IMR-90 (cell line): ENCODE measurements around the gene KLF2. TPM values are rescaled to one million over a fixed set of nuclear protein-coding genes. Genes with fewer than 3 reads are reported as not detected.
A peak's percentile ranks its signal among the peaks of the same experiment; 100 is the strongest.

Experiments used
- ATAC-seq: fragments of 200-7000 bp; cut with Tn5 transposase; 2 replicates; pipeline ENCODE4 v1.9.1; 2020; ENCODE audit warnings: low read depth, mild to moderate bottlenecking, moderate library complexity
- BruUV-seq: library from RNA; stranded (reverse); fragments of 400-500 nt; replicated peaks from 2 replicates; lab custom pipeline; 2021; lab: Mats Ljungman, UMichigan
- CTCF ChIA-PET: fragments of 300-600 bp; formaldehyde crosslinking; extraction: SDS; loops from one replicate; lab custom pipeline; 2021; ENCODE audit warnings: antibody characterized with exemption; lab: Yijun Ruan, JAX
- POLR2A ChIA-PET: fragments of 300-600 bp; sonication (Branson Sonifier 250); formaldehyde crosslinking; loops from one replicate; lab custom pipeline; 2022; ENCODE audit warnings: antibody characterized with exemption; ENCODE audit not compliant: unreplicated experiment; lab: Charles Lee
- DNase-seq: peaks from one replicate; pipeline ENCODE4 v3.0.0; 2013
- H2AFZ ChIP-seq: replicated peaks from 2 replicates; pipeline ENCODE3; 2013; ENCODE audit warnings: low read length, mild to moderate bottlenecking; ENCODE audit not compliant: poor library complexity
- H2AK5ac ChIP-seq: 2 replicates; pipeline ENCODE4 v1.6.1; 2013; ENCODE audit warnings: low read depth, low read length, inconsistent platforms
- H2AK9ac ChIP-seq: replicated peaks from 2 replicates; pipeline ENCODE3; 2013; ENCODE audit warnings: mild to moderate bottlenecking, low read depth, low read length, moderate library complexity; ENCODE audit not compliant: poor library complexity
- H2BK120ac ChIP-seq: 2 replicates; pipeline ENCODE4 v1.6.1; 2013; ENCODE audit warnings: low read depth, low read length, inconsistent platforms
- H2BK15ac ChIP-seq: 3 replicates; pipeline ENCODE4 v1.6.1; 2013; ENCODE audit warnings: low read depth, low read length, inconsistent platforms
- H2BK20ac ChIP-seq: 2 replicates; pipeline ENCODE4 v1.6.1; 2013; ENCODE audit warnings: low read depth, mild to moderate bottlenecking, inconsistent platforms, low read length, moderate library complexity
- H2BK5ac ChIP-seq: 2 replicates; pipeline ENCODE4 v1.6.1; 2013; ENCODE audit warnings: mild to moderate bottlenecking, low read depth, low read length, inconsistent platforms; ENCODE audit not compliant: poor library complexity, severe bottlenecking
- H3K14ac ChIP-seq: replicated peaks from 2 replicates; pipeline ENCODE4 v1.6.1; 2013; ENCODE audit warnings: low read depth, low read length, inconsistent platforms
- H3K18ac ChIP-seq: 2 replicates; pipeline ENCODE4 v1.6.1; 2013; ENCODE audit warnings: low read depth, low read length, control low read depth
- H3K23ac ChIP-seq: 2 replicates; pipeline ENCODE4 v1.6.1; 2013; ENCODE audit warnings: low read depth, low read length, inconsistent platforms
- H3K27ac ChIP-seq: 2 replicates; pipeline ENCODE4 v1.5.1; 2013; ENCODE audit warnings: mild to moderate bottlenecking, control low read depth, low read length; ENCODE audit not compliant: insufficient read depth
- H3K27me3 ChIP-seq: 2 replicates; pipeline ENCODE4 v1.6.1; 2013; ENCODE audit warnings: low read length; ENCODE audit not compliant: control insufficient read depth, insufficient read depth
- H3K36me3 ChIP-seq: 2 replicates; pipeline ENCODE4 v1.6.1; 2013; ENCODE audit warnings: low read length, mixed read lengths; ENCODE audit not compliant: control insufficient read depth, insufficient read depth
- H3K4ac ChIP-seq: 2 replicates; pipeline ENCODE4 v1.6.1; 2013; ENCODE audit warnings: low read depth, low read length, inconsistent platforms
- H3K4me1 ChIP-seq: 2 replicates; pipeline ENCODE4 v1.6.1; 2013; ENCODE audit warnings: low read length, mixed read lengths; ENCODE audit not compliant: control insufficient read depth, insufficient read depth
- H3K4me2 ChIP-seq: 2 replicates; pipeline ENCODE4 v1.6.1; 2013; ENCODE audit warnings: low read depth, mild to moderate bottlenecking, control low read depth, low read length, moderate library complexity
- H3K4me3 ChIP-seq: 2 replicates; pipeline ENCODE4 v1.5.1; 2013; ENCODE audit warnings: low read depth, mild to moderate bottlenecking, control low read depth, low read length, moderate library complexity; ENCODE audit not compliant: insufficient read depth
- H3K56ac ChIP-seq: 2 replicates; pipeline ENCODE4 v1.6.1; 2013; ENCODE audit warnings: low read length, inconsistent platforms; ENCODE audit not compliant: insufficient read depth; ENCODE audit errors: extremely low read depth
- H3K79me1 ChIP-seq, 2 experiments: 2 replicates each; pipeline ENCODE4 v1.6.1; 2013; ENCODE audit warnings: low read length in 2 of 2, inconsistent platforms in 1 of 2, low read depth in 1 of 2
- H3K9ac ChIP-seq: 2 replicates; pipeline ENCODE4 v1.6.1; 2013; ENCODE audit warnings: low read depth, low read length, control low read depth
- H3K9me1 ChIP-seq: 2 replicates; pipeline ENCODE4 v1.6.1; 2013; ENCODE audit warnings: low read length, inconsistent platforms; ENCODE audit not compliant: insufficient read depth
- H3K9me3 ChIP-seq: 2 replicates; pipeline ENCODE4 v1.6.1; 2013; ENCODE audit warnings: low read length; ENCODE audit not compliant: control insufficient read depth, insufficient read depth
- H4K20me1 ChIP-seq: 2 replicates; pipeline ENCODE4 v1.6.1; 2013; ENCODE audit warnings: low read length, inconsistent platforms; ENCODE audit not compliant: insufficient read depth
- H4K5ac ChIP-seq: 2 replicates; pipeline ENCODE4 v1.6.1; 2013; ENCODE audit warnings: mild to moderate bottlenecking, low read depth, low read length, control low read depth
- H4K8ac ChIP-seq, 2 experiments: 2 replicates each; pipeline ENCODE4 v1.6.1; 2013; ENCODE audit warnings: low read depth in 2 of 2, low read length in 2 of 2, control low read depth in 1 of 2, inconsistent platforms in 1 of 2
- H4K91ac ChIP-seq: 2 replicates; pipeline ENCODE4 v1.6.1; 2013; ENCODE audit warnings: low read depth, low read length, inconsistent platforms; ENCODE audit not compliant: insufficient read depth
- BHLHE40 ChIP-seq: fragments of 150-350 bp; IDR thresholded peaks from 2 replicates; pipeline ENCODE4 v1.6.1; 2016; ENCODE audit warnings: mild to moderate bottlenecking, low read depth, low read length
- CEBPB ChIP-seq: IDR thresholded peaks from 2 replicates; pipeline ENCODE4 v1.6.1; 2012; ENCODE audit warnings: low read depth, low read length, improper control_type of control experiment
- CHD1 ChIP-seq: IDR thresholded peaks from 2 replicates; pipeline ENCODE4 v1.6.1; 2012; ENCODE audit warnings: low read depth, low read length, improper control_type of control experiment
- CTCF ChIP-seq: conservative IDR thresholded peaks from 2 replicates; pipeline ENCODE4 v1.5.1; 2012; ENCODE audit warnings: mild to moderate bottlenecking, low read depth, low read length, improper control_type of control experiment
- ELK1 ChIP-seq: fragments of 150-350 bp; IDR thresholded peaks from 2 replicates; pipeline ENCODE4 v1.6.1; 2016; ENCODE audit warnings: low read depth, mild to moderate bottlenecking, low read length, moderate library complexity, borderline replicate concordance
- FOS ChIP-seq: fragments of 150-350 bp; IDR thresholded peaks from 2 replicates; pipeline ENCODE4 v1.6.1; 2016; ENCODE audit warnings: low read depth, low read length
- MAFK ChIP-seq: IDR thresholded peaks from 2 replicates; pipeline ENCODE4 v1.6.1; 2012; ENCODE audit warnings: low read depth, low read length, improper control_type of control experiment
- MAZ ChIP-seq: IDR thresholded peaks from 2 replicates; pipeline ENCODE4 v1.6.1; 2012; ENCODE audit warnings: low read depth, mild to moderate bottlenecking, low read length, improper control_type of control experiment, moderate library complexity, borderline replicate concordance
- MXI1 ChIP-seq: IDR thresholded peaks from 2 replicates; pipeline ENCODE4 v1.6.1; 2012; ENCODE audit warnings: low read depth, mild to moderate bottlenecking, low read length, moderate library complexity, borderline replicate concordance
- NFE2L2 ChIP-seq: fragments of 150-350 bp; IDR thresholded peaks from 2 replicates; pipeline ENCODE4 v1.6.1; 2016; ENCODE audit warnings: low read depth, mild to moderate bottlenecking, low read length
- POLR2A ChIP-seq: IDR thresholded peaks from 2 replicates; pipeline ENCODE4 v1.6.1; 2012; ENCODE audit warnings: mild to moderate bottlenecking, low read depth, low read length
- RAD21 ChIP-seq: IDR thresholded peaks from 2 replicates; pipeline ENCODE4 v1.6.1; 2012; ENCODE audit warnings: low read length, improper control_type of control experiment
- RCOR1 ChIP-seq: IDR thresholded peaks from 2 replicates; pipeline ENCODE4 v1.6.1; 2012; ENCODE audit warnings: mild to moderate bottlenecking, low read length, improper control_type of control experiment; ENCODE audit not compliant: insufficient replicate concordance
- RFX5 ChIP-seq: IDR thresholded peaks from 2 replicates; pipeline ENCODE4 v1.8.0; 2012; ENCODE audit warnings: low read depth, mild to moderate bottlenecking, low read length, moderate library complexity
- SMC3 ChIP-seq: fragments of 150-350 bp; IDR thresholded peaks from 2 replicates; pipeline ENCODE4 v1.6.1; 2016; ENCODE audit warnings: low read depth, mild to moderate bottlenecking, antibody characterized with exemption, low read length, moderate library complexity
- WGBS, 2 experiments: methylation state at CpG; one replicate each; pipeline versions ENCODE4 v1.1.5 to v1.1.7; 2013; ENCODE audit warnings: missing lambda C conversion rate in 2 of 2; ENCODE audit not compliant: insufficient read length in 1 of 2; ENCODE audit errors: extremely low coverage in 2 of 2; 5-methylcytosine and 5-hydroxymethylcytosine counted together
- dilution Hi-C: fragments of 300-500 bp; cut with HindIII; formaldehyde crosslinking; loops from one replicate; pipeline ENCODE4 v1.14.3; 2018; ENCODE audit warnings: low sequenced_read_pairs; ENCODE audit not compliant: unreplicated experiment
- in situ Hi-C: fragments of 300-500 bp; cut with MboI; formaldehyde crosslinking; loops from 3 replicates; pipeline ENCODE4 v1.14.3; 2019; ENCODE audit warnings: low sequenced_read_pairs, inconsistent platforms, mixed read lengths
- intact Hi-C: fragments of 100-400 bp; cut with micrococcal nuclease; formaldehyde crosslinking; loops from 2 replicates; pipeline ENCODE4 v1.10.0; 2022
- polyA plus RNA-seq, 3 experiments: library from polyadenylated mRNA; depleted of rRNA; stranded (reverse); fragments of >200 nt; gene quantifications; 2 replicates each; pipeline ENCODE4 v1.2.3, GENCODE V29; 2012; ENCODE audit warnings: low replicate concordance in 1 of 3
- total RNA-seq: library from RNA; depleted of rRNA; stranded (reverse); fragments of >200 nt; gene quantifications from 2 replicates; pipeline ENCODE4 v1.2.3, GENCODE V29; 2012

The KLF2 gene
- total and polyA plus RNA-seq, 2 of the 4 experiments (the other 2 are of a cell fraction): 1.1 to 34.4 TPM

- Histone ChIP-seq H2BK15ac (no peak overlapping the region), H3K79me1 (peaks cover 7 to 26% of the 10 kb centered on the region in 2 experiments; a peak in 2 of 4 replicates), H2BK20ac (peak overlapping the region; percentile 10; the same call in 1 of the 2 replicates), H3K27ac (no peak overlapping the region), H3K23ac (no peak overlapping the region), H4K91ac (no peak overlapping the region), H2AK5ac (peak overlapping the region; percentile 53), H3K4me3 (no peak overlapping the region), H4K20me1 (0 out of 2 replicates have a peak, but pooled peaks cover 13% of the 10 kb centered on the region), H3K9me3 (no peaks in the 10 kb centered on the region), H4K5ac (no peak overlapping the region), H3K9me1 (peaks cover 26% of the 10 kb centered on the region), H2BK120ac (0 out of 2 replicates have a peak overlapping the region, but pooled peaks have one; percentile 39), H2AFZ (no peak overlapping the region), H2AK9ac (no peak overlapping the region), H3K36me3 (peaks cover 17% of the 10 kb centered on the region), H2BK5ac (no peak overlapping the region), H3K14ac (no peak overlapping the region), H3K4me1 (peaks cover 10% of the 10 kb centered on the region; the same call in 1 of the 2 replicates), H3K56ac (no peak overlapping the region), H3K9ac (no peak overlapping the region), H3K4ac (peak overlapping the region; percentile 14; the same call in 1 of the 2 replicates), H3K27me3 (no peaks in the 10 kb centered on the region), H3K4me2 (no peak overlapping the region), H4K8ac (no peak overlapping the region), H3K18ac (no peak overlapping the region)
- BruUV-seq: no TSS peak
- dilution Hi-C loops: no loop called here
- CTCF ChIA-PET: no interaction called here
- WGBS, 2 experiments: 98% methylated on average over 9 of the region's 17 CpGs; no CpG with 5 or more reads in 1 of the 2 experiments
- ATAC-seq (no peak), DNase-seq (no peak)
- intact Hi-C loops: no loop called here
- POLR2A ChIA-PET: no interaction called here
- in situ Hi-C loops: no loop called here
- TF ChIP-seq RAD21 (no peak), RCOR1 (no peak), POLR2A (no peak), CTCF (no peak), BHLHE40 (no peak), MXI1 (no peak), FOS (no peak), CEBPB (no peak), MAFK (no peak), NFE2L2 (no peak), CHD1 (no peak), MAZ (no peak), ELK1 (no peak), RFX5 (no peak), SMC3 (no peak)
Measured at GRCh38 chr19:16372065-16372915, 47.7 kb downstream of the KLF2 start.
